ENCODE results near the gene PRTN3.

PRTN3 gene

DNA sequence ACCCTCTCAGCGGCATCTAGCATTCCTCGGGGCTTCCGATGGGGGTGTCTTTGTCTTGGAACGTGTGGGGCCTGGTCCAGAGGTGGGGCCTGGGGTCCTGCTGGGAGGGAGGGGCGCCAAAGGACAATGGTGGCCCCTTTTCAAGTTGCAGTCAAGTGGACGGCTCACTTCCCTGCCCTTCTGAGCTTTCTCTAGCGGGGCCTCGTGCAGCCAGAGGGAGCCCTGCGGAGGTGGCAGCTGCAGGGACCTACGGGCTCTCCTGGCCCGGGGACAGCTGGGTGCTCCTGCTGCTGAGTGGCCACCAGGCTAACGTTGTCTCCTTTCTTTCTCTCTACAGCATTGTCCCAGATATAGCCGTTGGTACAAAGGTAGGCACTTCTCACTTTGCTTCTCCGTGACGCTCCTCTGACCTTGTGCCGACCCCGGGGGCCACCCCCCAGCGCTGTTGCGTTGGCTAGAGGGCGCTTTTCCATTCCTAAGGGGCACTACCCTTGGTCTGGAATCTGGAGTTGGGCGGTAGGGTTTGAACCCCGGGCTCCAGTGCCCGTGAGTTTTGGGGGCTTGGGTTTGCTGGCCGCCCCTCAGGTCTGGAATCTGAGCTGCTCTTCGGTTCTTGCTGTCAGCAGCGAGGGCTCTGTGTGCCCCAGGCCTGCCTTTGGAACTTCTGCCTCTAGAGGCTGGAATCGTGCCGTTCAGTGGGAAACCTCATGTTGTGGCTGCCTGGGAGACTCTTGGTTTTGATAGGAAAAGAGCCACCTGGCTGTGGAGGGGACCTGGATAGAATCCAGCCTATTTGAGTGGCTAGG, 41.5 kb upstream of the PRTN3 start:
- TF ChIP-seq POLR2A (IDR thresholded peaks at IDR 0.05; ENCODE audit: low read length): no peak
- TF ChIP-seq GATA1 (IDR thresholded peaks at IDR 0.05; ENCODE audit: low read depth, low read length): no peak
- peak; percentile 63 to 70 for DNase-seq

DNA sequence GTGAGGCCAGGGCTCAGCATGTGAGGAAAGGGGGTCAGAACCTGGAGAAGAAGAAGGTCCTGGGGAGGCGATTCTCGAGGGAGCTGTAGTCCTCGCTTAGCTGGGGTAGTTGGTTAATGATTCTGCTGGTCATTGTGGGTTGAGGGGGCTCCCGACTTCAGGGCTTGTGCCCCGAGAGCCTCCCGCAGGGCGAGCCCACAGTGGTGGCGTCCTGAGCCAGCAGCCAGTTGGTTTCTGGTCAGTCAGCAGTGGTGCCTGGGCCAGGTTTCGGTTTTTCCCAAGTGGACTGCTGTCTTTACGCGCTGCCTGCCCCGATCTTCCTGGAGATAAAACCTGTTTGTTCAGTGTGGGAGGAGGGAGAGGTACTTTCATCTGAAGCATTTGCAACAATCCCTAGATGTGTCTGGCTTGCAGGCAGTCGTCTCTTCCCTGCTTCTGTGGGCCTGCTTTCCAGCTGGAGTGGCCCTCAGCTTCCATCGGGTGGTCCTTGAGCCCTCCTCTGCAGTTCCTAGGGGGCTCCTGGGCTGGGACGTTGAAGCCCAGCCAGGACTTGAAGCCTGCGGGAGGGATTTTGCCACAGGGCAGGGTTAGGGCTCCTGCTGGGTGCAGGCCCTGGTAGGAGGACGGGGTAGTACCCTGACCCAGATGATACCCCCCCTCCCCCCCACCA, 40.3 kb upstream of the PRTN3 start:
- no peak for DNase-seq
- TF ChIP-seq GATA1 (IDR thresholded peaks at IDR 0.05; ENCODE audit: low read depth, low read length) (no peak), POLR2A (IDR thresholded peaks at IDR 0.05; ENCODE audit: low read length) (no peak)

DNA sequence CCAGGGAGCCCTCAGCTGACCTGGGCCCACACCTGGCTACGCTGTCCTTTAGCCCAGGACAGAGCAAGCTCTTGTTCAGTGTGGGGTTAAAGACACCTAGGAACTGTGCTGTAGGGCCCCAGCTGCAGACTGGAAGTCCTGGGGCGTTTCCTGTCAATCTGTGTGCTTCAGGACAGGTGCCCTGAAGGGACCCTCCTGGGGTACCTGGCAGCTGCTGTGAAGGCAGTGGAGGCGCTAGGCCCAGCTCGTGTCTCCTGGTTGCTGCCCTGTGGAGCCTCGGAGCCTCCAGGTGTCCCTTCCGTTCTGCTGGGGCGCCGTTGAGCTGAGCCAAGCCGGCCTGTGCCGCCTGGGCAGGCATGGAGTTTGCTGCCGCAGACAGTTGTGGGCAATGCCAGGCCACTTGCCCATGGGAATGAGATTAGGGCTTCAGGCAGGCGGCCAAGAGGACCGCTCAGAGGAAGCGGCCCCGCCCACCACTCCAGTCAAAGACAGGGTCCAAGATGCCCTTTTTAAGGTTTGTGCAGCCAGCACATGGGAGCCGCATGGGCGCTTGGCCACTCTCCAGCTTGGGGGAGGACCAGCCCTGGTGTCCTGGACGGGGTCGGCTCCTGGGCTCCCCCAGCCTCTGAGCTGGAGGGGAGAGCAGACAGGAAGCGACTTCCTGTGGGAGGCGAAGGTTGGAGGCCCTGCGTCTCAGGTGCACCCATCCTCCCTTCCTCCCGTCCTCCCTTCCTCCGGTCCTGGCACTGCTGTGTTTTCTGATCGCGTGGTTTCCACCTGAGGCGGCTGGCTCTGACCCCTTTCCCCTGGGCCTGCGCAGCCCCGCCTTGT, 39.6 kb upstream of the PRTN3 start:
- no peak for DNase-seq
- TF ChIP-seq GATA1 (IDR thresholded peaks at IDR 0.05; ENCODE audit: low read depth, low read length) (no peak), POLR2A (IDR thresholded peaks at IDR 0.05; ENCODE audit: low read length) (no peak)

- TF ChIP-seq POLR2A (IDR thresholded peaks at IDR 0.05; ENCODE audit: low read length) (no peak), GATA1 (IDR thresholded peaks at IDR 0.05; ENCODE audit: low read depth, low read length) (no peak)
- DNase-seq: no peak
These were observed 38.8 kb upstream of the PRTN3 start for GRCh38 chr19:801861-802497.

DNA sequence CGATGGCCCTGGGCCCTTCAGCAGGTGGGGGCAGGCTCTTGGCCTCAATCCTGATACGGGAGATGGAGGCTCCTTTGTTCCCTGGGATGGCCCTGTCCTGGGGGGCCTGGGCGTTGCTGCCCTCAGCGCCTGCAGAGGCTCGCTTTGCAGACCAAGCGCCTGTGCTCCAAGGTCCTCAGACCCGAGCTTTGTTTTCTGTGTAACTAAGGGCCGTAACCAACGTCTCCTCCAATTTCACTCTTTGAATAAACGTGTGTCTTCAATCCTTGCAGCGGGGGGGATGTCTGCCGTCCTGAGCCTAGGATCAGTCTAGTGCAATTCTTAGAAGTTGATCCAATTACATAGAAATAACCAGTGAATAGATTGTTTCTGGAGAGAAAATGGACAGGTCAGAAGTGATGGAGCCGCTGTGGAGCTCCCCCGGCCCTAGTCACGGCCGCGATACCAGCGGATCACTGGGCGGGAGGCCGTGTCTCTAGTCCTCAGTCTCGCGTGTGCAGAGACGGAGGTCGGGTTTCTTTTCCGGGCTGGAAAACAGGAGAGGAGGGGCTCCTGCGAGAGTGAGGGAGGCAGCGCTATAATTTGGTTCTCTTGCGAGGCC, 38.2 kb upstream of the PRTN3 start:
- TF ChIP-seq POLR2A (IDR thresholded peaks at IDR 0.05; ENCODE audit: low read length) (no peak), GATA1 (IDR thresholded peaks at IDR 0.05; ENCODE audit: low read depth, low read length) (no peak)

GRCh38 chr19:803099-803561, 37.7 kb upstream of the PRTN3 start:
- no peak for DNase-seq
- no peak for TF ChIP-seq GATA1 (IDR thresholded peaks at IDR 0.05; ENCODE audit: low read depth, low read length)

More for the DNA sequence above, 38.2 kb upstream of the PRTN3 start:
- DNase-seq: no peak

- TF ChIP-seq POLR2A (IDR thresholded peaks at IDR 0.05; ENCODE audit: low read length) (no peak), GATA1 (IDR thresholded peaks at IDR 0.05; ENCODE audit: low read depth, low read length) (no peak)
These were observed 36.9 kb upstream of the PRTN3 start for GRCh38 chr19:803686-804418.

DNA sequence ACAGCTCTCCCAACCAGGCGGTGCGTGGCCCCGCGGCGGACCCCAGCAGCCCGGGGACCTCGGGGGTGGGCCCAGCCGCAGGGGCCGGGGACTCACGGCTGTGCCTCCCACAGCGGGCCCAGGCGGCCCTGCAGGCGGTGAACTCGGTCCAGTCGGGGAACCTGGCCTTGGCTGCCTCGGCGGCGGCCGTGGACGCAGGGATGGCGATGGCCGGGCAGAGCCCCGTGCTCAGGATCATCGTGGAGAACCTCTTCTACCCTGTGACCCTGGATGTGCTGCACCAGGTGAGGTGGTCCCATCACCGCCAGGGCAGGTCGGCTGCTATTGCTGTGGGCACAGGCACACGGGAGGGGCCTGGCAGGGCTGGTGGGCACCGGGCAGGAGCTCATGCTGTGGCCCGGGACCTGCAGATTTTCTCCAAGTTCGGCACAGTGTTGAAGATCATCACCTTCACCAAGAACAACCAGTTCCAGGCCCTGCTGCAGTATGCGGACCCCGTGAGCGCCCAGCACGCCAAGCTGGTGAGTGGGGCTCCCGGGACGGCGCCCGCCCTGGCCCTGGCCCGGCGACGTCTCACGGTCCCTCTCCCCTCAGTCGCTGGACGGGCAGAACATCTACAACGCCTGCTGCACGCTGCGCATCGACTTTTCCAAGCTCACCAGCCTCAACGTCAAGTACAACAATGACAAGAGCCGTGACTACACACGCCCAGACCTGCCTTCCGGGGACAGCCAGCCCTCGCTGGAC, 36.2 kb upstream of the PRTN3 start:
- no peak for DNase-seq
- no peak for TF ChIP-seq POLR2A (IDR thresholded peaks at IDR 0.05; ENCODE audit: low read length)

More at GRCh38 chr19:803686-804418, 36.9 kb upstream of the PRTN3 start:
- DNase-seq: no peak

DNA sequence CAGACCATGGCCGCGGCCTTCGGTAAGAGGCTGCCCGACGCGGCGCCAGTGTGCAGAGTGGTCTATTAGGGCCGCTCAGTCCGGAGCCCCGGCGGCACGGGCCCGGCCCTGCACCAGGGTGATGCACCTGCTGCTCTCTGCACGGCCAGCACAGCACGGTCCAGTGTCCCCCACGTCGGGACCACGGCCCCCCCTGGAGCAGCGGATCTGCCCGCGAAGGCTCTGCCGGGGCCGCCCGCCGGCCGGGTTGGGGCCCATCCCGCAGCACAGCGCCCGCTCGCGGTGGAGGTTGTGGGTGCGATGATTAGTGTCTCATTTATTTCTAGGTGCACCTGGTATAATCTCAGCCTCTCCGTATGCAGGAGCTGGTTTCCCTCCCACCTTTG, 35.6 kb upstream of the PRTN3 start:
- TF ChIP-seq GATA1 (IDR thresholded peaks at IDR 0.05; ENCODE audit: low read depth, low read length): no peak
- no peak for TF ChIP-seq POLR2A (IDR thresholded peaks at IDR 0.05; ENCODE audit: low read length)
- DNase-seq: no peak

DNA sequence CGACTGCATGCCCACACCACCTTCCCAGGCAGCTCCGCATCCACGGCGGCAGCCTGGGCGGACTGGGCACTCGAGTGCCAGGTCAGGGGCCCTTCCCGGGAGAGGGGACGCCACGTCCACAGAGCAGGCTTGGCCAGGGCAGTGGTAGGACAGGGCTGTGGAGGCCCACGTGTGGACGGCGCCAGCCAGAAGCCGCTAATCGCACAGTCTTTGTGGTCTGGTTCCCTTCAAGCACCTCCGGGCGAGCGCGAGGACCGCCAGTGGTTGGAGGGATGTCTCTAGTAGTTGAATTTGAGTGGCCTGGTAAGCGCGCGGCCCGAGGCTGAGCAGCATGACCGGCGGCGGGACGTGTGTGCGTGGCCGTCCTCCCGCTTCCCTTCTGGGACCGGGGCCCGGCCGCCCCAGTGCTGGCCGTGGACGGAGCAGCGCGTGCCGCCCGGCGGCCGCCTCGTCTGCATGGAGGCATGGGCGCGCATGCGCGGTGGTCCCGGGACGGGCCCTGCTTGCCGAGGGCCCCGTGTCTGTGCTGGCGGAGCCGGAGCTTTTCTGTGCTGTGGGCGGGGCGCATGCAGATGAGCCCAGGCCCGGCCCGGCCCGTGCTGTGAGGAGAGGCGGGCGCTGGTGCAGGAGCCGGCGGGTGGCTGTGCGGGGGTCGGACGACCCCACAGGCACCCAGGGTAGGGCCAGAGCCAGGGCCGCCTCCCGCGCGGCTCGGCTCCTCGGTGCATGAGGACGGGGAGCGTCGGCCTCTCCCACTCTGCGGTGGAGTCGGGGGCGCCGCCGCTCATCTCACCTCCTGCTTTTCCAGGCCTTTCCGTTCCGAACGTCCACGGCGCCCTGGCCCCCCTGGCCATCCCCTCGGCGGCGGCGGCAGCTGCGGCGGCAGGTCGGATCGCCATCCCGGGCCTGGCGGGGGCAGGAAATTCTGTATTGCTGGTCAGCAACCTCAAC, 34.9 kb upstream of the PRTN3 start:
- TF ChIP-seq GATA1 (IDR thresholded peaks at IDR 0.05; ENCODE audit: low read depth, low read length) (no peak), POLR2A (IDR thresholded peaks at IDR 0.05; ENCODE audit: low read length) (no peak)
- DNase-seq: no peak

DNA sequence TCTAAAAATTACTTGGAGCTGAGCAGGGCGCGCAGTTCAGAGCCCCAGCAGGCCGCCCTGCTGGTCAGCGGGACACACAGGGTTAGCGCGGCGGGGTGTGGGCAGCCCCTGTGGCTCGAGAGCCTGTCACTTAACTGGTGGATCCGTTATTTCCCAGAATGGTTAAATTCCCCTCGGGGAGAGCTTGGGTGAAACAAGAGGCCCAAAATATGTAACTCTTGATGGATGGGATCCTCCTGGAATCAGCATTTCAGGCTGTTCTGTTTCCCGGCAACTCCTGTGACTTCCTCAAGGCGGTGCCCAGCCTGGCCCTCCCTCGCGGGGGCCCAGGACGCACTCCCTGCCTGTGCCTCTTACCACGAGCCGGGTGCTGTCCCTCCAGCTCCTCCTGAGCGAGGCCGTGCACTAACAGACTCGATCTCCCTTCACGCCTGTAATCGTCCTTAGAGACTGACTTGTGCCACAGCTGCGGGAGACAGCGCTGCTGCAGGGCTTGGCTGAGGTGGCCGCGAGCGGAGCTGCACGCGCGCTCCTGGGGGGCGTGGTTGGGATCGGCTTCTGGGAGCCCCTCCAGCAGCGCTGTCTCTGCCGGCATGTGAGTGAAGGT, 33.9 kb upstream of the PRTN3 start:
- no peak for DNase-seq
- TF ChIP-seq GATA1 (IDR thresholded peaks at IDR 0.05; ENCODE audit: low read depth, low read length): no peak
- no peak for TF ChIP-seq POLR2A (IDR thresholded peaks at IDR 0.05; ENCODE audit: low read length)

Measured in erythroblast (primary cell).